BE2C (cell line): ENCODE data around the gene RPIA.
"Not testable (repeated sequence)": the region's sequence is repeated elsewhere in the genome, so short reads cannot be mapped to it uniquely, and the experiment has no call there.

Source experiments
- DNase-seq: peaks from one replicate; pipeline ENCODE4 v3.0.0-alpha.2; 2020
- H3K27me3 ChIP-seq: fragments of 250-450 bp; sonication (Bioruptor Pico); 2 replicates; pipeline ENCODE4 v1.5.1; 2020; ENCODE audit warnings: mild to moderate bottlenecking
- H3K36me3 ChIP-seq: fragments of 250-450 bp; sonication (Bioruptor Pico); 2 replicates; pipeline ENCODE4 v1.5.1; 2020; ENCODE audit warnings: mild to moderate bottlenecking
- H3K4me1 ChIP-seq: fragments of 250-450 bp; sonication (Bioruptor Pico); 2 replicates; pipeline ENCODE4 v1.5.1; 2020
- H3K4me3 ChIP-seq: 2 replicates; pipeline ENCODE4 v1.5.1; 2011; ENCODE audit warnings: low read depth, low read length
- H3K9me3 ChIP-seq: fragments of 250-450 bp; sonication (Bioruptor Pico); 2 replicates; pipeline ENCODE4 v1.5.1; 2020
- CTCF ChIP-seq: IDR thresholded peaks from 2 replicates; pipeline ENCODE4 v1.5.1; 2012; ENCODE audit warnings: mild to moderate bottlenecking, low read depth, low read length

The RPIA gene

GRCh38 chr2:88764850-88765153 lies 73.3 kb downstream of the RPIA start:
- Histone ChIP-seq H3K9me3 (no peaks in the 10 kb centered on the region), H3K27me3 (peaks cover 12% of the 10 kb centered on the region), H3K36me3 (no peaks in the 10 kb centered on the region), H3K4me1 (no peaks in the 10 kb centered on the region), H3K4me3 (no peak overlapping the region)
- no peak for TF ChIP-seq CTCF
- no peak for DNase-seq

- Histone ChIP-seq H3K36me3 (no peaks in the 10 kb centered on the region), H3K4me3 (no peak overlapping the region), H3K27me3 (peaks cover 12% of the 10 kb centered on the region), H3K9me3 (no peaks in the 10 kb centered on the region), H3K4me1 (no peaks in the 10 kb centered on the region)
- peak; percentile 18 for DNase-seq
- no peak for TF ChIP-seq CTCF
Observed at GRCh38 chr2:88765154-88765888, 73.8 kb downstream of the RPIA start.

- H3K9me3 ChIP-seq, DNase-seq, H3K36me3 ChIP-seq, H3K4me3 ChIP-seq, H3K4me1 ChIP-seq: not testable (repeated sequence)
- H3K27me3 ChIP-seq: peaks cover 12% of the 10 kb centered on the region
Observed at GRCh38 chr2:88765889-88766481, 74.5 kb downstream of the RPIA start.

- peaks cover 9% of the 10 kb centered on the region for H3K27me3 ChIP-seq
- no peaks in the 10 kb centered on the region for H3K36me3 ChIP-seq
- H3K4me3 ChIP-seq: no peak overlapping the region
- H3K9me3 ChIP-seq: no peaks in the 10 kb centered on the region
- H3K4me1 ChIP-seq: no peaks in the 10 kb centered on the region
- no peak for TF ChIP-seq CTCF
- DNase-seq: no peak
Observed at GRCh38 chr2:88770016-88770415, 78.5 kb downstream of the RPIA start.

- H3K4me1 ChIP-seq, H3K27me3 ChIP-seq, H3K36me3 ChIP-seq, DNase-seq, H3K9me3 ChIP-seq, H3K4me3 ChIP-seq: not testable (repeated sequence)
Observed at GRCh38 chr2:88773233-88774028, 82.0 kb downstream of the RPIA start.

GRCh38 chr2:88789213-88789612 lies 97.7 kb downstream of the RPIA start:
- H3K27me3 ChIP-seq, H3K4me3 ChIP-seq, H3K4me1 ChIP-seq, DNase-seq, H3K9me3 ChIP-seq, H3K36me3 ChIP-seq: not testable (repeated sequence)

- not testable (repeated sequence) for H3K36me3 ChIP-seq, DNase-seq, H3K4me3 ChIP-seq
Observed at GRCh38 chr2:88795932-88796331, 104.5 kb downstream of the RPIA start.

GRCh38 chr2:88796523-88796922 lies 105.0 kb downstream of the RPIA start:
- H3K27me3 ChIP-seq, H3K4me3 ChIP-seq, H3K36me3 ChIP-seq, DNase-seq, H3K9me3 ChIP-seq, H3K4me1 ChIP-seq: not testable (repeated sequence)

More at GRCh38 chr2:88795932-88796331, 104.5 kb downstream of the RPIA start:
- H3K27me3 ChIP-seq, H3K4me1 ChIP-seq, H3K9me3 ChIP-seq: not testable (repeated sequence)

- not testable (repeated sequence) for DNase-seq, H3K4me3 ChIP-seq, H3K36me3 ChIP-seq, H3K4me1 ChIP-seq, H3K9me3 ChIP-seq, H3K27me3 ChIP-seq
Observed at GRCh38 chr2:88797164-88797563, 105.7 kb downstream of the RPIA start.
